GM12878 (cell line): ENCODE measurements around the gene PIGV. TPM values are rescaled to one million over a fixed set of nuclear protein-coding genes. Genes with fewer than 3 reads are reported as not detected.

ENCODE experiments used
- ATAC-seq: fragments of 200-7000 bp; cut with Tn5 transposase; 3 replicates; pipeline ENCODE4 v1.9.1; 2020; ENCODE audit warnings: mild to moderate bottlenecking, moderate library complexity
- BruUV-seq: library from RNA; stranded (reverse); fragments of 400-500 nt; replicated peaks from 2 replicates; lab custom pipeline; 2021; lab: Mats Ljungman, UMichigan
- CTCF ChIA-PET: fragments of 300-600 bp; sonication (Branson Sonifier 250); formaldehyde crosslinking; extraction: SDS; loops from one replicate; lab custom pipeline; 2021; ENCODE audit warnings: inconsistent platforms; lab: Yijun Ruan, JAX
- POLR2A ChIA-PET: fragments of 350-600 bp; formaldehyde crosslinking; extraction: SDS; loops from one replicate; lab custom pipeline; 2021; ENCODE audit warnings: inconsistent platforms; lab: Charles Lee
- RAD21 ChIA-PET: fragments of 300-600 bp; sonication (Branson Sonifier 250); formaldehyde crosslinking; loops from one replicate; lab custom pipeline; 2023; ENCODE audit warnings: antibody characterized with exemption; ENCODE audit not compliant: unreplicated experiment; lab: Charles Lee
- SMC1A ChIA-PET: fragments of 300-600 bp; sonication (Branson Sonifier 250); formaldehyde crosslinking; loops from one replicate; lab custom pipeline; 2023; ENCODE audit not compliant: unreplicated experiment, uncharacterized antibody; lab: Charles Lee
- DNase-seq: peaks from one replicate; pipeline ENCODE4 v3.0.0-alpha.2; 2011; ENCODE audit warnings: low read depth, low spot score
- FAIRE-seq: peaks from 3 replicates; lab custom pipeline; 2011; peaks lifted over from hg19 to GRCh38; lab: Jason Lieb, UNC
- H2AFZ ChIP-seq: 2 replicates; pipeline ENCODE4 v1.6.0; 2011; ENCODE audit warnings: low read depth, low read length, control low read depth; ENCODE audit not compliant: control insufficient read depth
- H3K27ac ChIP-seq: 2 replicates; pipeline ENCODE4 v1.5.1; 2011; ENCODE audit warnings: control low read depth; ENCODE audit not compliant: control insufficient read depth, insufficient read depth
- H3K27me3 ChIP-seq, 2 experiments: replicated peaks in 1 of 2; 2 replicates each; pipeline versions ENCODE4 v1.6.0 to v1.6.1; 2011; ENCODE audit warnings: low read length in 1 of 2; ENCODE audit not compliant: control insufficient read depth in 2 of 2, insufficient read depth in 2 of 2
- H3K36me3 ChIP-seq, 2 experiments: 2 replicates each; pipeline ENCODE4 v1.5.1; 2011; ENCODE audit warnings: low read length in 1 of 2; ENCODE audit not compliant: control insufficient read depth in 2 of 2, insufficient read depth in 2 of 2
- H3K4me1 ChIP-seq: 2 replicates; pipeline ENCODE4 v1.6.1; 2011; ENCODE audit warnings: mild to moderate bottlenecking, low read length, moderate library complexity, mixed read lengths; ENCODE audit not compliant: control insufficient read depth, insufficient read depth
- H3K4me2 ChIP-seq: 2 replicates; pipeline ENCODE4 v1.6.0; 2011; ENCODE audit warnings: control low read depth; ENCODE audit not compliant: control insufficient read depth, insufficient read depth
- H3K4me3 ChIP-seq: fragments of 200-600 bp; sonication (generic); 2 replicates; pipeline ENCODE4 v1.5.1; 2016
- H3K79me2 ChIP-seq: 2 replicates; pipeline ENCODE4 v1.6.0; 2011; ENCODE audit warnings: low read length; ENCODE audit not compliant: control insufficient read depth, insufficient read depth
- H3K9ac ChIP-seq: 2 replicates; pipeline ENCODE4 v1.8.0; 2011; ENCODE audit warnings: low read length, control low read depth, mixed read lengths; ENCODE audit not compliant: control insufficient read depth, insufficient read depth
- H3K9me3 ChIP-seq: replicated peaks from 3 replicates; pipeline ENCODE4 v1.5.1; 2011; ENCODE audit warnings: mild to moderate bottlenecking, low read length; ENCODE audit not compliant: control insufficient read depth, insufficient read depth
- H4K20me1 ChIP-seq: 2 replicates; pipeline ENCODE4 v1.6.0; 2011; ENCODE audit not compliant: control insufficient read depth, insufficient read depth
- EED ChIP-seq: sonication (generic); IDR thresholded peaks from 2 replicates; pipeline ENCODE4 v1.6.1; 2016; ENCODE audit warnings: antibody characterized with exemption, low read depth
- HDGF ChIP-seq: fragments of 450-650 bp; IDR thresholded peaks from 2 replicates; pipeline ENCODE4 v1.6.1; 2016; ENCODE audit warnings: antibody characterized with exemption
- MTA2 ChIP-seq: fragments of 450-650 bp; IDR thresholded peaks from 2 replicates; pipeline ENCODE4 v1.6.1; 2016; ENCODE audit warnings: low read depth, mild to moderate bottlenecking, moderate library complexity
- TBL1XR1 ChIP-seq: IDR thresholded peaks from 2 replicates; pipeline ENCODE4 v1.6.1; 2012; ENCODE audit warnings: low read depth, low read length, improper control_type of control experiment
- WGBS: methylation state at CpG from one replicate; pipeline ENCODE4 v1.1.6; 2016; ENCODE audit warnings: low lambda C conversion rate; ENCODE audit not compliant: insufficient replicate concordance, insufficient coverage; ENCODE audit errors: missing lambda C conversion rate; 5-methylcytosine and 5-hydroxymethylcytosine counted together
- in situ Hi-C: fragments of 300-500 bp; cut with MboI; formaldehyde crosslinking; loops from 9 replicates; pipeline ENCODE4 v1.14.3; 2018; ENCODE audit warnings: mixed read lengths
- intact Hi-C: fragments of 100-400 bp; cut with micrococcal nuclease; formaldehyde crosslinking; loops from one replicate; pipeline ENCODE4 v1.14.2; 2022; ENCODE audit not compliant: unreplicated experiment
- polyA plus RNA-seq, 11 experiments: library from polyadenylated mRNA; depleted of rRNA in 4 of 11; unstranded in 6 of 11; stranded (reverse) in 5 of 11; fragments of >200 nt; fragmentation: Nextera tagmentation in 4 of 11; fragmentation: Illumina TruSeq in 1 of 11; extraction: Ambion mirVana in 4 of 11; extraction: Trizol in 1 of 11; gene quantifications; 1 replicate in 1 of 11; 2 replicates in 10 of 11; pipeline versions ENCODE4 v1.2.1 to v1.2.3, GENCODE V29; 2011 to 2016; ENCODE audit warnings: inconsistent platforms in 2 of 11, missing spikeins in 2 of 11, low read depth in 1 of 11
- total RNA-seq, 4 experiments: library from RNA; depleted of rRNA in 3 of 4; stranded (reverse); fragments of >200 nt in 3 of 4; fragmentation: Illumina TruSeq in 1 of 4; extraction: Trizol in 1 of 4; gene quantifications; 2 replicates each; pipeline versions ENCODE4 v1.2.1 to v1.2.3, GENCODE V29; 2013 to 2021
- TF ChIP-seq, protein P1 (sequence below): fragments of 150-350 bp; IDR thresholded peaks from 2 replicates; pipeline ENCODE4 v1.6.1; 2016; ENCODE audit warnings: low read depth, low read length

Gene PIGV
- total and polyA plus RNA-seq, 10 of the 15 experiments (the other 5 are each of a cell fraction or from before 2014, with no cell fraction given) = 8.8 to 18.1 (median 11.9) TPM

DNA sequence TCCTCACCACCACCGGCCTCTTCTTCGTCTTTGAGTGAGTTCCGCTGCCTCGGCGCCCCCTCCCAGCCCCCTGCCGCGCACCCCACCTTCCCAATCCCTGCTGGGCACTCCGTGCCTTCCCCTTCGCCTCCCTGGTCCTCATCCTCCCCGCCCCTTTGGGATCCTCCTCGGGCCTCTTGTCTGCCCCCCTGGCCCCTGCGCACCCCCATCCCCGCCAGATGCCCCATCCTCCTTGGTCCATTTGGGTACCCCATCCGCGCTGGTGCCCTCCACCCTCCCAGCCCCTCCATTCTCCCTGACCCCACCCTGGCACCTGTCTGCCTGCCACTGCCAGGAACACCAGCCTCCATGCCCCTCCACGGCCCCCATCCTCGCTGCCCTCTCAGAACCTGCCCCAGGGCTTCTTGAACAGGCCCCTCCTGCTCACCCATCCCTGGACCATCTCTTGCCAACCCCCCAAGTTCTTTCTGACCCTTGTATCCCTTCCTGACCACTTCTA is 39.4 kb downstream of the PIGV start (continued):
- TF ChIP-seq MTA2 = no peak
- TF ChIP-seq TBL1XR1 = no peak

DNA sequence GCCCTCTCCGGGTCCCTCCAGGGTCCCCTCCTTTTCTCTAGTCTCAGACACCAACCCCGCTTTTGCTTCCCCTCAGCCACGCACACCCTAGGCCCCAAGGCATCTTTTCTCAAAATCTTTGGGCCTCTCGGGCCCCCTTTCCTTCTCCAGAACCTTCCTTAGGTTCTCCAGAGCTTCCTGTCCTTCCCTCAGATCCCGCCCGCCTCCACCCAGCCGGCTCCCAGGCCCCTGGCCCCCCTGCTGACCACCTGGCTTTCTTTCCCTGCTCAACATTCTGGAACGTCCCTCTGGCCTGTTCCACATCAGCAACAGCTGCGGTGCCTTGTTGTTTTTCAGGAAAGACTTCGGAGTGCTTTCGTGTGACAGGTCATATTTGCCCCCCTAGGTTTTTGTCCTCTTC is 39.9 kb downstream of the PIGV start:
- Histone ChIP-seq H4K20me1 (no peaks in the 10 kb centered on the region), H2AFZ (no peak overlapping the region), H3K79me2 (peaks cover 60% of the 10 kb centered on the region), H3K9ac (peak overlapping the region; percentile 82), H3K27ac (peak overlapping the region; percentile 59)
- POLR2A ChIA-PET = interaction anchor here (0.6 to 7.6 kb wide), 3 partner anchors 11 to 120 kb away, joined by 4 to 56 read pairs (median 16); no protein-coding TSS in a partner anchor
- in situ Hi-C loops = loop anchor here (5.0 kb wide), 1 partner anchor 50 kb away; no protein-coding TSS in a partner anchor
- TF ChIP-seq EED = 0 out of 2 replicates have a peak, but pooled peaks have one; percentile 9
- TF ChIP-seq, protein P1, sequence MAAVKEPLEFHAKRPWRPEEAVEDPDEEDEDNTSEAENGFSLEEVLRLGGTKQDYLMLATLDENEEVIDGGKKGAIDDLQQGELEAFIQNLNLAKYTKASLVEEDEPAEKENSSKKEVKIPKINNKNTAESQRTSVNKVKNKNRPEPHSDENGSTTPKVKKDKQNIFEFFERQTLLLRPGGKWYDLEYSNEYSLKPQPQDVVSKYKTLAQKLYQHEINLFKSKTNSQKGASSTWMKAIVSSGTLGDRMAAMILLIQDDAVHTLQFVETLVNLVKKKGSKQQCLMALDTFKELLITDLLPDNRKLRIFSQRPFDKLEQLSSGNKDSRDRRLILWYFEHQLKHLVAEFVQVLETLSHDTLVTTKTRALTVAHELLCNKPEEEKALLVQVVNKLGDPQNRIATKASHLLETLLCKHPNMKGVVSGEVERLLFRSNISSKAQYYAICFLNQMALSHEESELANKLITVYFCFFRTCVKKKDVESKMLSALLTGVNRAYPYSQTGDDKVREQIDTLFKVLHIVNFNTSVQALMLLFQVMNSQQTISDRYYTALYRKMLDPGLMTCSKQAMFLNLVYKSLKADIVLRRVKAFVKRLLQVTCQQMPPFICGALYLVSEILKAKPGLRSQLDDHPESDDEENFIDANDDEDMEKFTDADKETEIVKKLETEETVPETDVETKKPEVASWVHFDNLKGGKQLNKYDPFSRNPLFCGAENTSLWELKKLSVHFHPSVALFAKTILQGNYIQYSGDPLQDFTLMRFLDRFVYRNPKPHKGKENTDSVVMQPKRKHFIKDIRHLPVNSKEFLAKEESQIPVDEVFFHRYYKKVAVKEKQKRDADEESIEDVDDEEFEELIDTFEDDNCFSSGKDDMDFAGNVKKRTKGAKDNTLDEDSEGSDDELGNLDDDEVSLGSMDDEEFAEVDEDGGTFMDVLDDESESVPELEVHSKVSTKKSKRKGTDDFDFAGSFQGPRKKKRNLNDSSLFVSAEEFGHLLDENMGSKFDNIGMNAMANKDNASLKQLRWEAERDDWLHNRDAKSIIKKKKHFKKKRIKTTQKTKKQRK = no peak
- TF ChIP-seq HDGF = 0 out of 2 replicates have a peak, but pooled peaks have one; percentile 12
- TF ChIP-seq, all 136 proteins: peak for 2
- Histone ChIP-seq H3K4me2 (peak overlapping the region; percentile 99), H3K36me3 (peaks cover 2 to 8% of the 10 kb centered on the region in 2 experiments; a peak in 3 of 4 replicates), H3K27me3 (no peaks in the 10 kb centered on the region), H3K9me3 (no peaks in the 10 kb centered on the region), H3K4me1 (peaks cover 22% of the 10 kb centered on the region), H3K4me3 (peak overlapping the region; percentile 86)
- 16% methylated on average over 8 of the region's 11 CpGs for WGBS
- SMC1A ChIA-PET = interaction anchor here (0.9 to 3.9 kb wide), 5 partner anchors 11 to 63 kb away, joined by 3 to 35 read pairs (median 15); partner anchors contain the start of gene GPN2
- intact Hi-C loops = loop anchor here (5.0 kb wide), 1 partner anchor 40 kb away; no protein-coding TSS in a partner anchor
- no TSS peak for BruUV-seq
- no peak for FAIRE-seq
- CTCF ChIA-PET = interaction anchor here (0.6 to 7.3 kb wide), 10 partner anchors 11 to 289 kb away, joined by 3 to 117 read pairs (median 4); no protein-coding TSS in a partner anchor
- no peak for DNase-seq
- RAD21 ChIA-PET = interaction anchor here (1.7 to 2.1 kb wide), 3 partner anchors 11 to 38 kb away, joined by 3 to 13 read pairs (median 8); no protein-coding TSS in a partner anchor
- ATAC-seq = no peak; the same call in 2 of the 3 replicates
